ENCODE data around the gene INTS12.

- TF ChIP-seq REST (IDR thresholded peaks at IDR 0.05; ENCODE audit: low read depth) (no peak), CEBPB (IDR thresholded peaks at IDR 0.05) (no peak)
Measured at GRCh38 chr4:105698607-105699006, 9.9 kb downstream of the INTS12 start.

All from Ishikawa (cell line).